HG03060 (cell line): Measurements from ENCODE around the gene PTGFRN.

Source experiments
- ATAC-seq: cut with Tn5 transposase; IDR thresholded peaks from one replicate; pipeline ENCODE4 v1.9.1; 2021; ENCODE audit warnings: low read depth, moderate number of reproducible peaks; ENCODE audit not compliant: unreplicated experiment

PTGFRN gene

DNA sequence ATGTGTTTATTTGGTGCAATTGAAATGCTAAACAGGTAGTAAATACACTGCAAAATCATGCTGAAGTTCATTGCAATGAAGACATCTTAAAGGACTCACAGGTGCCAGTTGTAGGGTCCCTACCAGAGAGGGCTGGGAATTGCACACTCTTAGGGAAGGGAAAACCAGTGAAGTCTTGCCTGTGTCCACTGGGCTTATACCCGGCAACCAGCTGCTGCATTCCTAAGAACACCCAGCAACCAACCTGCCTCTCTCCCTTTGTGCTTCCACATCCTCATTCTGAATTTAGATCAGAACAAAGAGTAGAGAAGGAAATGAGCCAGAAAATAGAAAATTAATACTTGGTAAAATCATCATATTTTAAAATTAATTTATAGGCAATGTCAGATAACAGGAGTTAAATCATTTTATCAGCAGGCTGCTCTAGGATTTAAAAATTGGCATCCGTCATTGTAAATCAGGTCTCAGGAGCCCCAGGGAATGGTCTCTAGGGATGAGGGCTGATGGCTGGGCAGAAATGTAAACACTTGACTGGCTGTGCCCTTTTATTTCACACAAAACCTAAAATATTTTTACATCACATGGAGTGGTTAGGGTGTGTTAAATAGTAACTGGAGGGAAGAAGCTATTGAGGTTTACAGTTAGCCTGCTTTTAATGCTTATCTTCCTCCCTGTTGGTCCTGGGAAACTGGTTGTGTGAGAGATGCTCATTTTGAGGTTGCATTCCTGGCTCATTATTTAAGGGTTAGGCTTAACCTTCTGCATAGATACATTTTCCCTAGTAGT is 31.3 kb downstream of the PTGFRN start:
- no peak for ATAC-seq

- no peak for ATAC-seq
Observed at GRCh38 chr1:116941670-116942069, 32.0 kb downstream of the PTGFRN start.

DNA sequence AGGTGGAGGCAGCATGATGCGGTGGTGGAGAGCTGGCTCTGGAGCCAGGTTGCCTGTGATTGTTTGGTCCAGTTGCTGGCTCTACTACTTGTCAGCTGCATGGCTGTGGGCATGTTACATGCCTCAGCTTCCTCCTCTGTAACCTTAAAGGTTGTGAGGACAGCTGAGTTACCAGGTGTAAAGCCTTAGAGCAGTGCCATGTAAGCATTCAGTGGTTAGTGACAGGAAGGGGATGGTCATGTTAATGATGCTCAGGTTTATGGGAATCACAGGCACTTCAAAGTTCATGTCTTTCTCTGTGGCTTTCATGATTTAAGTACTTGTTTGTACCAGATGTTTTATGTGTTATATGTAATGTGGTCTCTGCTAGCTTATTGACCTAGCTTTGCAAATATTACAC is 32.6 kb downstream of the PTGFRN start:
- no peak for ATAC-seq

GRCh38 chr1:116943438-116943837 is 33.7 kb downstream of the PTGFRN start:
- no peak for ATAC-seq

- ATAC-seq, result no peak
Observed at GRCh38 chr1:116944613-116945012, 34.9 kb downstream of the PTGFRN start.

DNA sequence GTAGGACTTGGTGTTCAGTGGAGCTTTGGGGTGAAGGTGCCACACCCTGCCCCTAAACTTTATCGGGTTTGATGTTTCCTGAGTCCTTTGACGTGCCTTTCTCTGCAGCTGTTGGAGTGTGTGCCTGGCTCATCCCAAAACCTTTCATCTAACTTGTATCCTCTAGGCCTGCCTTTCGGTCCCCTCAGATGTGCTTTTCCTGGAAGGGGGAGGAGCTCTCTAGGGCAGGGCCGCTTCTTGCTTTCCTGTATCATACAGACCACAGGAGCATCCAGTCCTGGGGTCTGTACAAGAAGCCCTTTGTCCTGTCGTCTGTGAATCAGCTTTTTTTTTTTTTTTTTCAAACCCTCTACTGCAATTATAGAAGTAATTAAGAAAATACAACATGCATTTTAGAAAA is 35.7 kb downstream of the PTGFRN start:
- ATAC-seq, result no peak

- no peak for ATAC-seq
Observed at GRCh38 chr1:116945996-116946395, 36.3 kb downstream of the PTGFRN start.

GRCh38 chr1:116947092-116947860 is 37.6 kb downstream of the PTGFRN start:
- no peak for ATAC-seq

- no peak for ATAC-seq
Observed at GRCh38 chr1:116948046-116948445, 38.3 kb downstream of the PTGFRN start.

DNA sequence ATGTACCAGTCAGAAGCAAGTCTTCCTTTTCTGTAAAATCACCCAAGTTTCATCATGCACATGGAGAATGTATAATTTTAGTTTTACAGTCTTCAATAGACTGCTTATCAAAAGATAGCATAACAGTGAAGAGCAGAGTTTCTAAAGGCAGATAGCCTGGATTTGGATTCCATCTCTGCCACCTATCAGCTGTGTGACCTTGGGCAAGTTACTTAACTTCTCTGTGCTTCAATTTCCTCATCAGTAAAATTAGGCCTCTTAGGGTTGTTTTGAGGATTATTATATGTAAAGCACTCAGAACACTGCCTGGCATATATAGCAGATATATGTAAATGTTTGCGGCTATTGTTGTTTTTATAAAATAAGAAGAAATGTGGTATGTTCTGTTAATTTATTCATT is 38.9 kb downstream of the PTGFRN start:
- ATAC-seq, result no peak

GRCh38 chr1:116949213-116949985 is 39.7 kb downstream of the PTGFRN start:
- no peak for ATAC-seq

- ATAC-seq, result no peak
Observed at GRCh38 chr1:116950517-116951199, 40.9 kb downstream of the PTGFRN start.

GRCh38 chr1:116951200-116951935 is 41.7 kb downstream of the PTGFRN start:
- ATAC-seq, result no peak

GRCh38 chr1:116952738-116953275 is 43.1 kb downstream of the PTGFRN start:
- no peak for ATAC-seq

- no peak for ATAC-seq
Observed at GRCh38 chr1:116954440-116954839, 44.7 kb downstream of the PTGFRN start.

DNA sequence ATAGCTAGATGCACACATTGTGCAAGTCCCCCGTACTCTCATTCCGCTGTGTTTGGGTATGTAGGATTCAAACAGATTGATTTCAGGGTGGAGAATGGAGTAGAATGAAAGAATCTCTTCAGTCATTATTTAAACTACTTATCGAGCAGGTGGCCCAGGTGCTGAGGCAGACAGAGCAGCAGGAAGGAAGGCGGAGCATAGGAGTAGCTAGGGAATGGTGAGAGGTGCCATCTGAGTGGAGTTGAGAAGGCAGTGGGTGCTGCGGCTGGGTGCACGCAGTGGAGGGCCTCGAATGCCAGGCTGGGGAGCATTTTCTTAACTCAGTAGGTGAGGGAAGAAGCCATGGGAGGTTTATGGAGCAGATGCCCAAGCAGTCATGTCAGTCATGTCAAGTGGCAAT is 46.7 kb downstream of the PTGFRN start:
- ATAC-seq, result no peak

DNA sequence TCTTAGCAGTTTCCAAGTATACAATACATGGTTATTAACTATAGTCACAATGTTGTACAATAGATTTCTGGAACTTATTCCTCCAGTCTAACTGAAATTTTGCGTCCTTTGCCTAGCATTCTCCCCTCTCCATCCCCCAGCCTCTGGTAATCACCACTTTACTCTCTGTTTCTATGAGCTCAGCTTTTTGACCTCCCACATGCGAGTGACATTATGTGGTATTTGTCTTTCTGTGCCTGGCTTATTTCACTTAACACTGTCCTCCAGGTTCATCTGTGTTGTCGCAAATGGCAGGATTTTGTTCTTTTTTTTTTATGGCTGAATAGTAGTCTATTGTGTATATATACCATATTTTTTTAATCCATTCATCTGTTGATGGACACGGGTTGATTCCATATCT is 47.9 kb downstream of the PTGFRN start:
- ATAC-seq, result no peak

DNA sequence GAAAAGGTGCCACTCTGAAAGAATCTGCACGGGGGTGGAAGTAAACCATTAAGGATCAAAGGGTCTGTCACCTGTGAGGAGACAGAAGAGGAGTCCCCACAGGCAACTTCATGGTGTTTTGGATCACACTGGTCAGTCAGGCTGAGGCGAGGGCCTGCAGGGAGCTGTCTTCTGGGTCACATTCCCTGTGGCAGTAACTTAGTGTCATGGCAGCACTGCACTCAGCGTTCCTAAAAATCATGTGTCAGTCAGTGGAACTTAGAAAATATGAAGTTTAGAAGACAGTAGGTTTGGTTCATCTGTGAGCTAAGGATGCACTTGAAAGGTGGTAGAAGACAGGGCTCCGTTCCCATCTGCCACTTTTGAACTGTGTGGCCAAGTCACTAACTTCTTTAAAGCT is 48.4 kb downstream of the PTGFRN start:
- no peak for ATAC-seq

- no peak for ATAC-seq
Observed at GRCh38 chr1:116958977-116959376, 49.3 kb downstream of the PTGFRN start.

GRCh38 chr1:116961606-116962005 is 51.9 kb downstream of the PTGFRN start:
- no peak for ATAC-seq
